BJ (cell line): ENCODE measurements around the gene IDH2. TPM values are rescaled to one million over a fixed set of nuclear protein-coding genes. Genes with fewer than 3 reads are reported as not detected.
"Not testable (repeated sequence)": the region's sequence is repeated elsewhere in the genome, so short reads cannot be mapped to it uniquely, and the experiment has no call there.

Experiments used
- CTCF ChIA-PET: fragments of 350-600 bp; formaldehyde crosslinking; extraction: SDS; loops from one replicate; lab custom pipeline; 2021; ENCODE audit warnings: antibody characterized with exemption, inconsistent platforms; lab: Yijun Ruan, JAX
- POLR2A ChIA-PET: fragments of 300-600 bp; sonication (Branson Sonifier 250); formaldehyde crosslinking; extraction: SDS; loops from one replicate; lab custom pipeline; 2021; ENCODE audit warnings: antibody characterized with exemption; lab: Charles Lee
- DNase-seq: peaks from one replicate; pipeline ENCODE4 v3.0.0-alpha.2; 2011; ENCODE audit warnings: low read depth
- H3K27me3 ChIP-seq: 2 replicates; pipeline ENCODE4 v1.6.0; 2011; ENCODE audit warnings: low read length; ENCODE audit not compliant: control insufficient read depth, insufficient read depth
- H3K36me3 ChIP-seq: 2 replicates; pipeline ENCODE4 v1.5.1; 2011; ENCODE audit warnings: low read length; ENCODE audit not compliant: control insufficient read depth, insufficient read depth
- H3K4me3 ChIP-seq: 2 replicates; pipeline ENCODE4 v1.5.1; 2011; ENCODE audit warnings: low read depth, mild to moderate bottlenecking, control low read depth, low read length
- polyA plus RNA-seq: library from polyadenylated mRNA; depleted of rRNA; stranded (reverse); fragments of >200 nt; gene quantifications from 2 replicates; pipeline ENCODE4 v1.2.3, GENCODE V29; 2011
- TF ChIP-seq, protein P1 (sequence below): IDR thresholded peaks from 2 replicates; pipeline ENCODE4 v1.5.1; 2011; ENCODE audit warnings: low read depth, mild to moderate bottlenecking, control low read depth, inconsistent platforms, low read length, moderate library complexity; ENCODE audit not compliant: insufficient read depth

IDH2 gene
- polyA plus RNA-seq, 1 experiment, result 164 TPM

DNA sequence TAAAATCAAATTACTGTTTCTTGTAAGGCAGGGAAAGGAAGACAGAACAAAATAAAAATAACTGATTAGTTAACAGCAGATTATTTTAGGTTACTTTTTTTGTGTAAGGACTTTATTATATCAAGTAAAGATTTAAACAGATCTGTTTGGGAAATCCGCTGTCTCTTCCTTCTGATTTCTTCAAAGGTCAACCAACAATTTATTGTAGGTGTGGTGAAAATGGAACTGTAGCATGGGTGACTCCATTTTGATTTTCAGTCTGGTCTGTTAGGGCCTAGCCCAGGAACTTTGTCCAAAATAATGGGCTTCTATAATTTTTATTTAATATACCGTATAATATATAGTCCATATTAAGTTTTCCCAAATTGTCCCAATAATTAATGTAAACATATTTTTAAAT, 13.5 kb upstream of the IDH2 start:
- DNase-seq, result no peak
- TF ChIP-seq, protein P1, sequence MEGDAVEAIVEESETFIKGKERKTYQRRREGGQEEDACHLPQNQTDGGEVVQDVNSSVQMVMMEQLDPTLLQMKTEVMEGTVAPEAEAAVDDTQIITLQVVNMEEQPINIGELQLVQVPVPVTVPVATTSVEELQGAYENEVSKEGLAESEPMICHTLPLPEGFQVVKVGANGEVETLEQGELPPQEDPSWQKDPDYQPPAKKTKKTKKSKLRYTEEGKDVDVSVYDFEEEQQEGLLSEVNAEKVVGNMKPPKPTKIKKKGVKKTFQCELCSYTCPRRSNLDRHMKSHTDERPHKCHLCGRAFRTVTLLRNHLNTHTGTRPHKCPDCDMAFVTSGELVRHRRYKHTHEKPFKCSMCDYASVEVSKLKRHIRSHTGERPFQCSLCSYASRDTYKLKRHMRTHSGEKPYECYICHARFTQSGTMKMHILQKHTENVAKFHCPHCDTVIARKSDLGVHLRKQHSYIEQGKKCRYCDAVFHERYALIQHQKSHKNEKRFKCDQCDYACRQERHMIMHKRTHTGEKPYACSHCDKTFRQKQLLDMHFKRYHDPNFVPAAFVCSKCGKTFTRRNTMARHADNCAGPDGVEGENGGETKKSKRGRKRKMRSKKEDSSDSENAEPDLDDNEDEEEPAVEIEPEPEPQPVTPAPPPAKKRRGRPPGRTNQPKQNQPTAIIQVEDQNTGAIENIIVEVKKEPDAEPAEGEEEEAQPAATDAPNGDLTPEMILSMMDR, result no peak
- ChIA-PET CTCF (no interaction called here), POLR2A (no interaction called here)
- no peak overlapping the region for H3K4me3 ChIP-seq
- H3K36me3 ChIP-seq, result no peaks in the 10 kb centered on the region
- no peaks in the 10 kb centered on the region for H3K27me3 ChIP-seq

DNA sequence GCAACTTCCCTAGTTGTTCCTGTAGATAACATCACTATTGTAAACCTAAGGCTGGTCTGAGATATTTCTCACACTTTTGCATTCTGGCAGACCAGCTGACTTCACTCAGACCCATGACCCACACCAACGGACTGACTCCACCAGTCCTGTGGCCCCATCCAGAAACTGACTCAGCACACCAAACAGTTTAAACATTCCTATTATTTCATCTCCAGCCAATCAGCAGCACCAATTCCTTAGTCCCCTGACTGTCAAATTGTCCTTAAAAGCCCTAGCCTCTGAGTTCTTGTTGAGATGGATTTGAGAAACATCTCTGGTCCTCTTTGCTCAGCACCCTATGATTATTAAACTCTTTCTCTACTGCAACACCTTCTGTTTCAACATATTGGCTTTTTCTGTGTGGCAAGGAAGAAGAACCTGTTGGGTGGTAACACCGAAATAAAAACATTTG, 12.2 kb upstream of the IDH2 start:
- ChIA-PET POLR2A (no interaction called here), CTCF (no interaction called here)
- TF ChIP-seq, protein P1, result no peak
- H3K36me3 ChIP-seq, result no peaks in the 10 kb centered on the region
- H3K27me3 ChIP-seq, result no peaks in the 10 kb centered on the region
- no peak overlapping the region for H3K4me3 ChIP-seq
- no peak for DNase-seq

DNA sequence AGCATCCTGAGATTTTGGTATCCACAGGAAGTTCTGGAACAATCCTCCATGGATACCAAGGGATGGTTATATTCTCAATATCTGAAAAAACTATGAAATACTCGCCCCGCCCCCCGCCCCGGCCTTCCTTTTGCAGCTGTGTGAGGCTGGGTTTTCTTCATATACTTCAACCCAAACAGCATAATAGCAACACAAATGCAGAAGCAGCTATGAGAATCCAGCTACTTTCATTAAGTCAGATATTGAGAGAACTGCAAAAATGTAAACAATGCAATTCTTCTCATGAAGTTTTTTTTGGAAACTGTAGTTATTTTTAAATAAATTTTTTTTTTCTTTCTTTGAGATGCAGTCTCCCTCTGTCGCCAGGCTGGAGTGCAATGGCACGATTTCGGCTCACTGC, 10.9 kb upstream of the IDH2 start:
- POLR2A ChIA-PET, result interaction anchor here (0.6 to 1.0 kb wide), 2 partner anchors 11 to 99 kb away, joined by 3 to 7 read pairs; no protein-coding TSS in a partner anchor
- TF ChIP-seq, protein P1, result no peak
- Histone ChIP-seq H3K27me3 (no peaks in the 10 kb centered on the region), H3K36me3 (no peaks in the 10 kb centered on the region), H3K4me3 (no peak overlapping the region)
- CTCF ChIA-PET, result interaction anchor here (0.9 to 1.2 kb wide), 2 partner anchors 9 to 42 kb away, joined by 3 to 5 read pairs; no protein-coding TSS in a partner anchor
- DNase-seq, result no peak

DNA sequence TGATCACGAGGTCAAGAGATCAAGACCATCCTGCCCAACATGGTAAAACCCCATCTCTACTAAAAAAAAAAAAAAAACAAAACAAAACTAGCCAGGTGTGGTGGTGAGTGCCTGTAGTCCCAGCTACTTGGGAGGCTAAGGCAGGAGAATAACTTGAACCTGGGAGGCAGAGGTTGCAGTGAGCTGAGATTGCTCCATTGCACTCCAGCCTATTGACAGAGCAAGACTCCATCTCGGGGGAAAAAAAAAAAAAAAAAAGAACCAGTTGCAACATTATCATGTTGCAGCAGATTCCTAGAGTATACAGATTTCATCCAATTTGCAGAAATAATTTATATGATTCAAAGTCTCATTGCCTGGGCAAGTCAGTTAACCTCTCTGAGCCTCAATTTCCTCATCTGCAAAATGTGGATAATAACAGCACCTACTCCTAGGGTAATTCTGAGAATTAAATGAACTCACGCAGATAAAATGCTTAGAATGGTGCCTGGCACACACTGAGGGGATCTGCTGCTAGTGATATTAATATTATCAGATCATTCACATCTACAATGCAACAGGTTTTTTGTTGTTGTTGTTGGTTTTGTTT, 7.0 kb upstream of the IDH2 start:
- H3K27me3 ChIP-seq, POLR2A ChIA-PET, H3K36me3 ChIP-seq, DNase-seq, H3K4me3 ChIP-seq: not testable (repeated sequence)
- CTCF ChIA-PET, result interaction anchor here (1.0 kb wide), 1 partner anchor 37 kb away, joined by 3 read pairs; no protein-coding TSS in a partner anchor

DNA sequence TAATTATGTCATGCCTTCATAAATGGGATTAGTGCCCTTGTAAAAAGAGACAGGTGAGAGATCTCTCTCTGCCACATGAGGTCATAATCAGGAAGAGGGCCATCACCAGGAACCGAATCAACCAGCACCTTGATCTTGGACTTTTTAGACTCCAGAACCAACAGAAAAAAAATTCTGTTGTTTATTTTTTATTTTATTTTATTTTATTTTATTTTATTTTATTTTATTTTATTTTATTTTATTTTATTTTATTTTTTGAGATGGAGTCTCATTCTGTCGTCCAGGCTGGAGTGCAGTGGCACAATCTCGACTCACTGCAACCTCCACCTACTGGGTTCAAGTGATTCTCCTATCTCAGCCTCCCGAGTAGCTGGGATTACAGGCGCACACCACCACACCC, 5.8 kb upstream of the IDH2 start:
- H3K36me3 ChIP-seq, H3K27me3 ChIP-seq, DNase-seq, POLR2A ChIA-PET, H3K4me3 ChIP-seq, CTCF ChIA-PET: not testable (repeated sequence)

DNA sequence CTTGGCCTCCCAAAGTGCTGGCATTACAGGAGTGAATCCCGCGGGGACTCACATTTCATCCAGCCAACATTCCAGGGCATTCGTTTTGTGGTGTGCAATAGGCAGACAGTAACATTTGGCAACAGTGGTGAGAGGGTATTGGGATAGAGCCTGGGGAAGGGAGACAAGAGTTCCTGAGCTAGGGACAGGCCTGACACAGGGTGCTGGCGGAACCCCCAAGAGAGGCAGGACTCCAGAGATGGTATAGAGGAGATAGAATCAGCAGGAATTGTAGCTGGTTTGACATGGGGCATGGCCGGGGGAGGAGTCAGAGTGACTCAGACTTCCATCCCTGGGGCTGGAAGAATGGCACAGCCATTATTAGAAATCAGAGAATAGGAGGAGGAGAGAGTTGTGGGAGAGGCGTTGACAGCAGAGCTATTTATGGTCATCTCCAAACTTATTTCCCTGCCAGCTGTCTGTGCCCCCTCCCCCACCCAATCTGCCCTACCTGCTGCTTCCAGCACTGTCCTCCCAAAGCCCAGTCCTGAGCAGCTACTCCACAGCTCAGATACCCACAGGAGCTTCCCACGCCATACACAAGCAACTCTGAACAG, 4.4 kb upstream of the IDH2 start:
- CTCF ChIA-PET, result interaction anchor here (0.6 to 1.5 kb wide), 4 partner anchors 11 to 115 kb away, joined by 3 to 4 read pairs (median 3); no protein-coding TSS in a partner anchor
- Histone ChIP-seq H3K27me3 (no peaks in the 10 kb centered on the region), H3K4me3 (no peak overlapping the region), H3K36me3 (no peaks in the 10 kb centered on the region)
- no peak for DNase-seq
- TF ChIP-seq, protein P1, result no peak
- POLR2A ChIA-PET, result interaction anchor here (0.6 kb wide), 1 partner anchor 547 kb away, joined by 5 read pairs; no protein-coding TSS in a partner anchor
